Measurements from ENCODE around the gene PHLPP1.

Gene PHLPP1

DNA sequence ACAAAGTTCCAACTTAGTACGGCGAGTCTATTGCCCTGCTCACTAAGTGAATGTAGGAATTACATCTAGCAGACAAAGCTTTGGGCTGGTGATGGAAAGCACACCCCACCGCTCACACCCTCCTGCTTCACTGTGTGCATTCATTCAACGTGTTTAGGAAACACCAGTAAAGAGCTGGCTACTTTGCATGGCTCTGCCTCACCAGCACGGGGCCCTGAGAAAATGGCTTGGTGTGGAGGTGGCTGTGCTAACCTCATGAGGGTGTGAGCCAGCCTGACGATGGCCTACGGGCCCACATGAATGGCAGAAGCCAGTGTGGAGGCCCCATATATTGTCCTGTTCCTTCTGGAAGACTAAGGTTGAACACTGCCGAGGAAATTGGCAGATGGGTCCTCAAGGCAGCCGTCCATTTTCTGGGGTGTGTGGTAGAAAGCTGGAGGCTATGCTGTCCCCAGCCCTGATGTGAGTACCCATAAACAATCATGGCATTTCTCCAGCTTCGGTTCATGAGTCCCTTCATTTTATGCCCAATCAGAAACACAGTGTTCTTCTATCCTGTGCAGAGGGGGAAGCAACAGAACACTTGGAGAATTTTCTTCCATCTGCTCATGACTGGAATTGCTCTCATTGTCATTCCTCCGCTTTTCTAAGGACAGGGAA lies 269.4 kb downstream of the PHLPP1 start:
- no peak for DNase-seq (ENCODE audit: low read depth)

GRCh38 chr18:62986490-62986889 lies 271.1 kb downstream of the PHLPP1 start:
- no peak for DNase-seq (ENCODE audit: low read depth)

- no peak for DNase-seq (ENCODE audit: low read depth)
Measured at GRCh38 chr18:62987055-62987830, 271.9 kb downstream of the PHLPP1 start.

- no peak for DNase-seq (ENCODE audit: low read depth)
Measured at GRCh38 chr18:62987859-62988258, 272.5 kb downstream of the PHLPP1 start.

DNA sequence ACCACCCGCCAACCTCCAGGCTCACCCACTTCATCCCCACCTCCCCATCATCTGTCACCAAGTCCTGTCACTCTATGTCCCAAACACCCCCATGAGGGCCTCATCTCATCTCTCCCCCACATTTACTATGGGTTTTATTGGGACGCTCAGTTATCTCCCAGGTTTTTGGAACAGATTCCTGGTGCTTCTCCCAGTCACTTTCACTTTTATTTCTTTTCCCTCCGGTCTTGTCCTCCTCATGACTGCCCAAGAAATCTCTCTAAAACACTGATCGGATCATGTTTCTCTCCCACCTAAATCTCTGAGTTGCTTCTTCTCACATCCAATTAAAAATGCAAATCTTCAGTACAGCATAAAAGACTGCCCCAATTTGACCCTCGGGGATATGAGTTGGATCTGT lies 273.1 kb downstream of the PHLPP1 start:
- no peak for DNase-seq (ENCODE audit: low read depth)

DNA sequence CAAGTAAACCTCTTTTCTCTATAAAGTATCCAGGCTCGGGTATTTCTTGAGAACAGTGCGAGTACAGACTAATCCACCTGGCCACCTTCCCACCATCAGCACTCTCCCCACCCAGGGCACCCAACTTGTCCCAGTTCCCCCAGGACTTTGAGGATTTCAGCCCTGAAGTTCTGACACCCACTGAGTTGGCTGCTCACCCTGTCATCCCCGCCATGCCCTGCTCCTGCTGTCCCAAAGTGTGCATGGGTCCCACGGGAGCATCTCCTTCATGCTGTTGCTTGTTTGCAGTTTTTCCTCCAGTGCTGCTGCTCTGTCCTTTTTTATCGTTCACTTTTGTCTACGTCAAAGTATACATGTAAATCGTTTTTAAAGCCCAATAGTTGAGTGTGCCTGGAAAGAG lies 273.9 kb downstream of the PHLPP1 start:
- DNase-seq (ENCODE audit: low read depth) = no peak

DNA sequence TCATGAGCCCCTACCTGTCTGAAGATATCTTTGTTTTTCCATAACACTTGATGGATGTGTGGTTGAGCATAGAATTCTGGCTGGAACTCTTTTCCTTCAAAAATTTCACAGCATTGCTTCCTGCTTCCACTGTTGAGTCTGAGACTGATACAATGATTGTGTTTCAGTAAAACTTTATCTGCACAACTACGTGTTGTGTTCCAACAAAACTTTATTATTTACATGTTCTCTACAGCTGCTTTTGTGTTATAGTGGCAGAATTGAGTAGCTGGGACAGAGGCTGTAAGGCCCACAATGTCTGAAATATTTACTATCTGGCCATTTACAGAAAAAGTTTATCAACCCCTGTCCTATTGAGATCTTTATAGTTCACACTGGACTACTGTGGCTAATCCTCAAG lies 275.3 kb downstream of the PHLPP1 start:
- DNase-seq (ENCODE audit: low read depth) = no peak

- DNase-seq (ENCODE audit: low read depth) = no peak
Measured at GRCh38 chr18:62991389-62991788, 276.0 kb downstream of the PHLPP1 start.

DNA sequence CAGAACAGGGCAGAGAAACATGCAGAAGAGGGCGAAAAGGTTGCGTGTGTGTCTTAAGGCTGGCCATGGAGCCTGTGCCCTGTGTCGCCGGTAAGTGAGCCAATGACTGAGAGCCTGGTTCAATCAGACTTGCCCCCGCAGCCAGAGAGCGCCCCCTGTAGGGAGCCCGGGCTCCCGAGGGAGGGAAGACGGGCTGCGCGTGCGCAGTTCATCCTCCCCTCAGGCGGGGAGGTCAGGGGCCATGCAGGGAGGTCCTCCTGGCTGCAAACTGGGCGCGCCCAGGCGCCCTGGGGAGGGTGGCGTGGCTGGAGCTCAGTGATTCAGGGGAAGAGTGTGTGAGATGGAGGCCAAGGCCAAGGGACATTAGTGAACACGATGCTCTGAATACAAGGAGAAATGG lies 276.6 kb downstream of the PHLPP1 start:
- DNase-seq (ENCODE audit: low read depth) = no peak

DNA sequence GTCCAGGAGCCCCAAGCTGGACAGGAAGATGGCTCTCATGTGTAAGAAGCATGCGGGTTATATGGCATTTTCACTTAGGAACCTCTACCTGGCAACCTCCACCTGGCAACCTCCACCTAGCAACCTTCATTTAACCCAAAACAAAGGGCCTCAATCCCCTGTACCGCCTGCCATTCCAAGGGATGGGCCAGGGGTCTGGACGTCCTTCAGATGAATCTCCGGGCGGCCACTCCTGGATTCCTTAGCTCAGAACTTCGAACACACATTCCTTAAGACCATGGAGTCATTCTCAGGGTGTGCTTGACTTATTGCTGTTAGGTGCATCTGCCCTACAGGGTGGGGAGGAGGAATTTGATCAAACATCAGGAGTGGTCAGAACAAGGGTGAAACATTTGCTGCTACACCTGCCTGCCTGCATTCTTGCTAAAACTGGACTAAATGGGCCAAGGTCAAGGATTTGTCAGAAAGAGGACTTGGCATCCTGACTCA lies 277.6 kb downstream of the PHLPP1 start:
- no peak for DNase-seq (ENCODE audit: low read depth)

- no peak for DNase-seq (ENCODE audit: low read depth)
Measured at GRCh38 chr18:62996566-62996965, 281.2 kb downstream of the PHLPP1 start.

DNA sequence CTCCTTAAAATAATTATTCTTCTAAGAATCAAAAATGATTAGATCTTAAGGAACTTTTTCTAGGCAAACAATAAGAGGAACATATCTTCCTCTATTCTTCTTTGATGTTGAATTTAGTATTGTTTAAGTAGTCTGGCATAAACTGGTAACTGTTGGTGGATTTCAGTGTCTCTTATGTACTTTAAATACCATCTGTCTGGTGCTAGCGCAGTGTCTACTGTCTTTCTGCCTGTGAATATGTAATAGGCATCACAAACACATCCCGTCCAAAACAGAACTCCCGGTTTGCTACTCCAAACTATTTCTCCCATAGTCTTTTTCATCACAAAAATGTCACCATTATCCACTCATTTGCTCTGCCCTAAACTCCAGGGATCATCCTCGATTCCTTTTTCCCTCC lies 281.7 kb downstream of the PHLPP1 start:
- DNase-seq (ENCODE audit: low read depth) = no peak

- no peak for DNase-seq (ENCODE audit: low read depth)
Measured at GRCh38 chr18:62998443-62998842, 283.1 kb downstream of the PHLPP1 start.

DNA sequence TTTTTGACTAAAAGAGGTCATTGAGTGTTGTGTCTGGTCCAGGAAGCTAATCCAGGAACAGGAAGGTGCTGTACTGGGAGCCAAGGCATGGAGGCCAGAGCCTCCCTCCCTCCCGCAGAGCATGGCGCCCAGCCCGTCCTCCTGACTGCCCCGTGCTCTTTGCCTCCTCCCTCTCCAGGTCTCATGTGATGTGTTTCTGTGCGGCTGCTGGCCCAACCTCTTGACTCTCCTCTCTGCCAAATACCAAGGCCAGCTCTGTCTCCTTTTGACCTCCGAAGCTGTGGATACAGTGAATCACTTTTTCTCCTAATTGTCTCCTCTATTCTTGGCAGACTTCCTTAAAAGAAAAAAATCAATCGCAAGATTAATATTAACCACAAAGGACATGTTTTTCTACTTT lies 284.1 kb downstream of the PHLPP1 start:
- DNase-seq (ENCODE audit: low read depth) = no peak

DNA sequence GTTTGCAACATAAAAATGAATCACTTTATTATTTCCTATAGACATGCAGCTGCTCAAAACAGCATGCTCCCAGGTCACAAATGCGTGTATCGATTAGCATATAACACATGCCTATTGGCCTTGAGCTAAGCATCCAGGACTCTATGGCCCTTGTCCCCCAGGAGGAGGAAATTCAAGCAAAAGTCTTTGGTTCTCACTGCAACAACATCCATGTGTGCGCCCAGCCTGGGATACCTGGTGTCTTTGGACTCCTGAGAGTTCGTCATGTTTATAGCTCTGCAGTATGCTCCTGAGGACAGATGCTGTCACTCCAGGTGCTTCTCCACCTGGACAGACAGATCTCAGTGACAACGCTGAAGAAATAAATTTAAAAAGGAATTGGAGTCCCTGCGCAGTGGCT lies 284.6 kb downstream of the PHLPP1 start:
- no peak for DNase-seq (ENCODE audit: low read depth)

DNA sequence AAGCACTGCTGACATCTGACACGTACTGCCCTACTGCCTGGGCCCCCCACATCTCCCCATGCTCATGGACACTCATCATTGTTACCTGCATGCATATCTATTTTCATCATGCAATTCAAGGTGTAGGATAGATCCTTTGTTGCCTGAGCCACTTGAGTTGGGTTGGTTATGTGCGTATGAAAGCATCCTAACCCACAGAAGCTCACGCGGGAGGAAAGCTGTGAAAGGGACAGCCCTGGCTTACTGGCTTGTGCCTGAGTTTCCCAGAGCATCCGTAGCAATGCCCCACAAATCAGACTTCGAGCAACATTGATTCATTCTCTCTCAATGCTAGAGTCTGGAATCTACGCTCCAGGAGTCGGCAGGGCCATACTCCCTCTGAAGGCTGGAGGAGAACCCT lies 285.5 kb downstream of the PHLPP1 start:
- no peak for DNase-seq (ENCODE audit: low read depth)

DNA sequence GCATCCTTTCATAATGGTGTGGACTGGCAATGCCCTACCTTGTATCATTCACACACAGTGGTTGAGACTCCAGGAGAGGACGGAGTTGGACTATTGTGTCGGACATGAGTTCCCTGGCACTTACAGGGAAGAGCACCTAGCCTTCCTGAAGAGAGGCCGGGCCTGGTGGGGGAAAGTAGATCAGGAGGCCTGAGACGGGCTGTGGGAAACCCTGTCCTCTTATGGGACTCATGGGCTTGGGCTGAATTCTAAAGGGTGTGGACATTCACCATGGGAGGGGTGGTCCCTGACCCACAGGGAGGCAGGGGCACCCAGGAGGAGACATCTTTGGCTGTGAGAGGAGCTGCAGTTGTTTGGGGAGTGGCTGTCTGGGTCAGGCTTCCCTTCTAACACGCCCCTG lies 286.5 kb downstream of the PHLPP1 start:
- DNase-seq (ENCODE audit: low read depth) = no peak

DNA sequence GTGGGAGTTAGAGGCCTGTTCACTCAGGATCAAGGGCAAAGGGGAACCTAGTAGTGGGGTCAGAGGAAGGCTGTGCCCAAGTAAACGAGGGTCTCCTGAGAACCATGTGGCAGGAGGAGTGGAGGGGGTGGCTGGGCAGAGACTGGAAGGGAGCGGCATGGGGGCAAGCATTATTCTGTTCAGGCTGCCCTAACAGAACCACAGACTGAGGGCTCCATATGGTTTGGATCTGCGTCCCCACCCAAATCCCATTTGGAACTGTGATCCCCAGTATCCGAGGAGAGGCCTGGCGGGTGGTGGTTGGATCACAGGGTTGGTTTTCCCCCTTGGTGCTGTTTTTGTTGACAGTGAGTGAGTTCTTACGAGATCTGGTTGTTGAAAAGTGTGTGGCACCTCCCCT lies 287.0 kb downstream of the PHLPP1 start:
- DNase-seq (ENCODE audit: low read depth) = no peak

DNA sequence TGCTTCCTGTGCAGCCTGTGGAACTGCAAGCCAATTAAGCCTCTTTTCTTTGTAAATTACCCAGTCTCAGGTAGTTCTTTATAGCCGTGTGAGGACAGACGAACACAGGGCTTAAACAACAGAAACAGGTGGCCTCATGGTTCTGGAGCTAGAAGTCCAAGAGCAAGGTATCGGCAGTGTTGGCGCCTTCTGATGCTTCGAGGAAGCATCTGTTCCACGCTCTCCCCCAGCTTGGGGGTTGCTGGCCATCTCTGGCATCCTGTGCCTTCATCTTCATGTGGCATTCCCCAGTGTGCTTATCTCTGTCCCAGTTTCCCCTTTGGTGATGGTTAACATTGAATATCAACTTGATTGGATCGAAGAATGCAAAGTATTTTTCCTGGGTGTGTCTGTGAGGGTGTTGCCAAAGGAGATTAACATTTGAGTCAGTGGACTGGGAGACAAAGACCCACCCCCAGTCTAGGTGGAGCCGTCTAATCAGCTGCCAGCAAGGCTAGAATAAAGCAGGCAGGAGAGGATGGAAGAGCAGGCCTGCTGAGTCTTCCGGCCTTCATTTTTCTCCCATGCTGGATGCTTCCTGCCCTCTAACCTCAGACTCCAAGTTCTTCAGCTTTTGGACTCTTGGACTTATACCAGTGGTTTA lies 287.6 kb downstream of the PHLPP1 start:
- no peak for DNase-seq (ENCODE audit: low read depth)

GRCh38 chr18:63003899-63004298 lies 288.6 kb downstream of the PHLPP1 start:
- DNase-seq (ENCODE audit: low read depth) = no peak

- DNase-seq (ENCODE audit: low read depth) = no peak
Measured at GRCh38 chr18:63004466-63005089, 289.2 kb downstream of the PHLPP1 start.

- DNase-seq (ENCODE audit: low read depth) = no peak
Measured at GRCh38 chr18:63005306-63005705, 290.0 kb downstream of the PHLPP1 start.

GRCh38 chr18:63007231-63007630 lies 291.9 kb downstream of the PHLPP1 start:
- no peak for DNase-seq (ENCODE audit: low read depth)

All from stimulated activated CD8-positive, alpha-beta memory T cell treated with anti-CD3 and anti-CD28 coated beads, Interleukin-4, amount 100 ng/mL, for 24 hours (primary cell).